PC-9 (cell line): Measurements from ENCODE around the gene ARL3. TPM values are rescaled to one million over a fixed set of nuclear protein-coding genes. Genes with fewer than 3 reads are reported as not detected.
"Not testable (repeated sequence)": the region's sequence is repeated elsewhere in the genome, so short reads cannot be mapped to it uniquely, and the experiment has no call there.

Experiments
- BruUV-seq: library from RNA; stranded (reverse); fragments of 400-500 nt; replicated peaks from 2 replicates; lab custom pipeline; 2021; lab: Mats Ljungman, UMichigan
- CTCF ChIA-PET: fragments of 300-600 bp; sonication (Branson Sonifier 250); formaldehyde crosslinking; loops from one replicate; lab custom pipeline; 2022; ENCODE audit warnings: antibody characterized with exemption; lab: Charles Lee
- POLR2A ChIA-PET: fragments of 300-600 bp; sonication (Branson Sonifier 250); formaldehyde crosslinking; loops from one replicate; lab custom pipeline; 2022; ENCODE audit warnings: antibody characterized with exemption; ENCODE audit not compliant: unreplicated experiment; lab: Charles Lee
- DNase-seq, 2 experiments: peaks; one replicate each; pipeline versions ENCODE4 v3.0.0 to v3.0.0-alpha.2; 2015 to 2022; ENCODE audit warnings: mixed read lengths in 1 of 2
- H2AFZ ChIP-seq: fragments of 200-600 bp; sonication (generic); 2 replicates; pipeline ENCODE4 v1.8.1; 2017; ENCODE audit warnings: antibody characterized with exemption
- H3F3A ChIP-seq: fragments of 200-600 bp; sonication (generic); 2 replicates; pipeline ENCODE4 v1.8.1; 2017; ENCODE audit warnings: antibody characterized with exemption, mild to moderate bottlenecking, low read depth; ENCODE audit not compliant: insufficient read depth
- H3K27ac ChIP-seq: fragments of 200-600 bp; sonication (generic); 2 replicates; pipeline ENCODE4 v1.6.1; 2016; ENCODE audit warnings: mixed run types
- H3K27me3 ChIP-seq: fragments of 200-600 bp; sonication (generic); 2 replicates; pipeline ENCODE4 v1.6.1; 2016; ENCODE audit warnings: low read depth, mixed run types; ENCODE audit not compliant: insufficient read depth
- H3K36me3 ChIP-seq: fragments of 200-600 bp; sonication (generic); 2 replicates; pipeline ENCODE4 v1.6.1; 2016; ENCODE audit warnings: low read depth, mixed run types
- H3K4me1 ChIP-seq: fragments of 200-600 bp; sonication (generic); replicated peaks from 2 replicates; pipeline ENCODE4 v1.6.1; 2016; ENCODE audit warnings: mixed run types; ENCODE audit not compliant: insufficient read depth
- H3K4me2 ChIP-seq: fragments of 200-600 bp; sonication (generic); 2 replicates; pipeline ENCODE4 v1.6.1; 2017; ENCODE audit warnings: mixed run types
- H3K4me3 ChIP-seq: fragments of 200-600 bp; sonication (generic); 2 replicates; pipeline ENCODE4 v1.6.1; 2016; ENCODE audit warnings: mixed run types
- H3K79me2 ChIP-seq: fragments of 200-600 bp; sonication (generic); 2 replicates; pipeline ENCODE4 v1.6.1; 2017; ENCODE audit warnings: low read depth, mixed run types
- H3K9me2 ChIP-seq: fragments of 200-600 bp; sonication (generic); 2 replicates; pipeline ENCODE4 v1.8.1; 2017; ENCODE audit warnings: mild to moderate bottlenecking; ENCODE audit not compliant: insufficient read depth
- H3K9me3 ChIP-seq: fragments of 200-600 bp; sonication (generic); 2 replicates; pipeline ENCODE4 v1.8.1; 2016; ENCODE audit warnings: low read depth; ENCODE audit not compliant: insufficient read depth
- H4K20me1 ChIP-seq: fragments of 200-600 bp; sonication (generic); 2 replicates; pipeline ENCODE4 v1.8.1; 2017; ENCODE audit not compliant: insufficient read depth
- CTCF ChIP-seq: fragments of 200-600 bp; sonication (generic); conservative IDR thresholded peaks from 2 replicates; pipeline ENCODE4 v1.6.1; 2017; ENCODE audit warnings: mixed run types, antibody characterized with exemption, mild to moderate bottlenecking, moderate library complexity
- EZH2 ChIP-seq: fragments of 200-600 bp; sonication (generic); IDR thresholded peaks from 2 replicates; pipeline ENCODE4 v1.8.0; 2017; ENCODE audit warnings: antibody characterized with exemption, low read depth
- intact Hi-C: fragments of 100-400 bp; cut with micrococcal nuclease; formaldehyde crosslinking; loops from one replicate; pipeline ENCODE4 v1.10.0; 2022; ENCODE audit not compliant: unreplicated experiment
- total RNA-seq: library from RNA; stranded (reverse); gene quantifications from 2 replicates; pipeline ENCODE4 v1.2.3, GENCODE V29; 2021

ARL3 gene
- total RNA-seq, 1 experiment from 2014 or later, result 9.7 TPM

DNA sequence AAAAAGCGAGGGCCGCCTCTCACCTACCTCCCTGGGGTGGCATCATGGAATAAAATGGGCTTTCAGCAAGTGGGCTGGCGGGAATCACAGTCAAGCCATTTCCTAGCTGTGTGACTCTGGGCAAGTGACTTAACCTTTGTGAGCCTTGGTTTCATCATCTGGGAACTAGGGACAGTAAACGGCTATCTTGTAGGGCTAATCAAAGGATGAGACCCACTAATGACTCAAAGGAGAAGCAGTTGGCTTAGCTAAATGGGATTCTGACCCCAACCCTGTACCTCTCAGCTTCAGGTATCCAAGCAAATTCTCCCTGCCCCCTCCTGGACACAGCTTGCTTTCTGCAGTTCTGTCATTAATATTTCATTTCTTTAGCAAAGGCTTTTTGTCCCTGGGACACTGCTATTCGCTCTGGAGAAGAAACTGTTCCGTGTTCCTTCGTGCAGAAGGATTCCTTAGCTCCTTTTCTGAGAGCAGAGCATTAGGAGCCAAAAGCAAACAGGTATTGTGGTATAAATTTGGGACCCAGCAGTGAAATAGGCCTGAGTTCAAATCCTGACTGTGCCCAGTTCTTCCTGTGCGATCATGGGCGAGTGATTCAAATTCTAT, 44.0 kb downstream of the ARL3 start:
- Histone ChIP-seq H3K9me2 (no peaks in the 10 kb centered on the region), H3K4me3 (no peak overlapping the region), H3K79me2 (no peaks in the 10 kb centered on the region), H3K27me3 (no peaks in the 10 kb centered on the region), H4K20me1 (no peaks in the 10 kb centered on the region), H3K36me3 (no peaks in the 10 kb centered on the region), H3K4me2 (no peak overlapping the region), H3K27ac (no peak overlapping the region), H3K4me1 (peaks cover 9% of the 10 kb centered on the region; the same call in 1 of the 2 replicates), H2AFZ (no peak overlapping the region), H3K9me3 (no peaks in the 10 kb centered on the region), H3F3A (no peaks in the 10 kb centered on the region)
- no peak for TF ChIP-seq EZH2
- TF ChIP-seq CTCF, result 0 out of 2 replicates have a peak, but pooled peaks have one; percentile 13
- intact Hi-C loops, result no loop called here
- no TSS peak for BruUV-seq
- POLR2A ChIA-PET, result interaction anchor here (0.6 kb wide), 1 partner anchor 28 kb away, joined by 6 read pairs; no protein-coding TSS in a partner anchor
- CTCF ChIA-PET, result interaction anchor here (0.6 to 1.5 kb wide), 7 partner anchors 34 to 927 kb away, joined by 3 to 11 read pairs (median 6); partner anchors contain the start of gene SFXN2
- DNase-seq, result no peak

GRCh38 chr10:102669206-102670064, 44.8 kb downstream of the ARL3 start:
- peak; percentile 59 for TF ChIP-seq CTCF
- no peak for TF ChIP-seq EZH2
- Histone ChIP-seq H3K9me2 (no peaks in the 10 kb centered on the region), H3K27me3 (no peaks in the 10 kb centered on the region), H3K4me3 (no peak overlapping the region), H3F3A (no peaks in the 10 kb centered on the region), H2AFZ (no peak overlapping the region), H3K36me3 (no peaks in the 10 kb centered on the region), H3K4me2 (no peak overlapping the region), H3K79me2 (no peaks in the 10 kb centered on the region), H3K9me3 (no peaks in the 10 kb centered on the region), H4K20me1 (no peaks in the 10 kb centered on the region), H3K27ac (no peak overlapping the region), H3K4me1 (peaks cover 9% of the 10 kb centered on the region; the same call in 1 of the 2 replicates)
- ChIA-PET CTCF (interaction anchor here (0.6 to 1.5 kb wide), 12 partner anchors 10 to 927 kb away, joined by 3 to 11 read pairs (median 4); partner anchors contain the start of gene SFXN2), POLR2A (interaction anchor here (0.6 kb wide), 1 partner anchor 28 kb away, joined by 6 read pairs; no protein-coding TSS in a partner anchor)
- DNase-seq, result peak; percentile 59 to 61
- intact Hi-C loops, result no loop called here
- no TSS peak for BruUV-seq

DNA sequence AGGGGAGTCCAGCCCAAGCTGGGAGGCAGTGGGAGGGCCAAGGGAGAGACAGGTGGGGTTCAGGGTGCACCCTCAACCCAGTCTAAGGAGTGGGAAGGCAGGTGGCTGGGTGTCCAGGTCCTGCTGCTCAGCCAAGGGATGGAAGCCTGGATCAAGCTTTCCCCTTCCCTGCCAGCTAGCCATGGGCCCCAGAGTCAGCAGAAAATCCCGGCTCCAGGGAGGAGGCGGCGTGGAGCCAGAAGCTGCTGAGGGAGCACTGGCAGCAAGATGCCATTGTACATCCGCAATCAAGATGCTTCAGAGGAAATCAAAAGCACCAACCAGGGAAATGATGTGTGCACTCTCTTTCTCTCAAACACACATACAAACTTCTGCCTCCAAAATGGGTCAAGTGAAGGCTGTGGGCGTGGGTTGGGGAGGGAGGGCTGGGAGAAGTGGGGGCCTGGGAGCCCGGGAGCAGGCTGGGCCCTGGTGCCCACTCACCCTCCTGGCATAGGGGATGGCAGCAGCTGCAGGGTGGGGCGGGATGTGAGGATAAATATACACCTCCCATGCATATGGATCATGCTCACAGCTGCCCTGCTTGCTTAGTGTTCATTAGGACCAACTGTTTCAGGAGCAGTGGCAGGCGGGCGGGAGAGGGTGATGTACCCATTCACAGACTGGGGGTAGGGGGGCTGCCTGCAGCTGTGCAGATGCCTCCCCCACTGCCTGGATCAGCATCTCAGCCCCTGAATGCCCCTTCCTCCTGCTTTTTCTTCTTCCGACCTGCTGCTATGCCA, 45.7 kb downstream of the ARL3 start:
- H3K9me2 ChIP-seq, result no peaks in the 10 kb centered on the region
- H3K36me3 ChIP-seq, result no peaks in the 10 kb centered on the region
- DNase-seq, result no peak
- no peak overlapping the region for H3K27ac ChIP-seq
- no peak overlapping the region for H3K4me2 ChIP-seq
- ChIA-PET POLR2A (no interaction called here), CTCF (interaction anchor here (1.3 kb wide), 1 partner anchor 13 kb away, joined by 3 read pairs; no protein-coding TSS in a partner anchor)
- no peak for TF ChIP-seq CTCF
- no peak for TF ChIP-seq EZH2
- no peaks in the 10 kb centered on the region for H3K27me3 ChIP-seq
- intact Hi-C loops, result no loop called here
- no peak overlapping the region for H2AFZ ChIP-seq
- H3K79me2 ChIP-seq, result no peaks in the 10 kb centered on the region
- no TSS peak for BruUV-seq
- H3K4me3 ChIP-seq, result no peak overlapping the region
- H3K4me1 ChIP-seq, result peaks cover 9% of the 10 kb centered on the region; the same call in 1 of the 2 replicates
- H3F3A ChIP-seq, result no peaks in the 10 kb centered on the region
- no peaks in the 10 kb centered on the region for H3K9me3 ChIP-seq
- no peaks in the 10 kb centered on the region for H4K20me1 ChIP-seq

DNA sequence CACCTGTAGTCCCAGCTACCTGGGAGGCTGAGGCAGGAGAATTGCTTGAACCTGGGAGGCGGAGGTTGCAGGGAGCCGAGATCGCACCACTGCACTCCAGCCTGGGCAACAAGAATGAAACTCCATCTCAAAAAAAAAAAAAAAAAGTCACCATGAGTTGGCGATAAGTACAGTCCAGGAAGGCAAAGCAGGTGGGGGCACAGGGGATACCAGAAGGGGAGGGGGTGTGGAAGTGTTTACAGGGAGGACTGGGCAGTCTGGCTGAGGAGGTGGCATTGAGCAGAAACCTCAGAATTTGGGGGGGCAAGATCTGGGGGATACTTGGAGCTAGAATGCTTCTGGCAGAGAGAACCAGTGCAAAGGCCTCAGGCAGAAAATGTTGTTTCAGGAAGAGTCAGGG, 46.8 kb downstream of the ARL3 start:
- H3K4me3 ChIP-seq, H3K9me2 ChIP-seq, DNase-seq, H3K79me2 ChIP-seq, H3F3A ChIP-seq, POLR2A ChIA-PET, H3K27ac ChIP-seq, H3K27me3 ChIP-seq, H3K4me1 ChIP-seq, H2AFZ ChIP-seq, H3K36me3 ChIP-seq, H3K4me2 ChIP-seq, H3K9me3 ChIP-seq, H4K20me1 ChIP-seq, BruUV-seq, intact Hi-C loops: not testable (repeated sequence)
- CTCF ChIA-PET, result interaction anchor here (0.6 kb wide), 1 partner anchor 21 kb away, joined by 6 read pairs; no protein-coding TSS in a partner anchor
